ENCODE results near the gene IQSEC2.
A peak's percentile ranks its signal among the peaks of the same experiment; 100 is the strongest.

IQSEC2 gene

DNA sequence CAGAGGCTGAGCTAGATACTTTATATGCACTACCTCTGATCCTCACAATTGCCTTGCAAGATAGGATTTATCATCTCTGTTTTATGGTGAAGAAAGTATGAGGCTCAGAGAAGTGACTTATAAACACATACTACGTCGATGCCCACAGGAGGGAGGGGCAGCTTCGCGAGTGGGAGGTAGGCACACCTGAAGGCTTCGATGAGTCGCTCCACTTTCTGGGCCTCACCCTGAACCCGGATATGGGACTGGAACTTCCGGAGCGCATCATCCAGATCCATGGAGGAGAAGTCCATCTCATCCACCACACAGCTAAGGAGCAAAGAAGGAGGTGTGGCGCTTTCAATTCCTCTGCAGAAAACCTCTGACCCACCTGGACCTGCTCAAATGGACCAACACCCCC is 33.5 kb downstream of the IQSEC2 start:
- no peak for DNase-seq (ENCODE audit: low read depth)
- no peak overlapping the region for H3K4me3 ChIP-seq (ENCODE audit: low read depth, low read length)
- TF ChIP-seq, protein P1, sequence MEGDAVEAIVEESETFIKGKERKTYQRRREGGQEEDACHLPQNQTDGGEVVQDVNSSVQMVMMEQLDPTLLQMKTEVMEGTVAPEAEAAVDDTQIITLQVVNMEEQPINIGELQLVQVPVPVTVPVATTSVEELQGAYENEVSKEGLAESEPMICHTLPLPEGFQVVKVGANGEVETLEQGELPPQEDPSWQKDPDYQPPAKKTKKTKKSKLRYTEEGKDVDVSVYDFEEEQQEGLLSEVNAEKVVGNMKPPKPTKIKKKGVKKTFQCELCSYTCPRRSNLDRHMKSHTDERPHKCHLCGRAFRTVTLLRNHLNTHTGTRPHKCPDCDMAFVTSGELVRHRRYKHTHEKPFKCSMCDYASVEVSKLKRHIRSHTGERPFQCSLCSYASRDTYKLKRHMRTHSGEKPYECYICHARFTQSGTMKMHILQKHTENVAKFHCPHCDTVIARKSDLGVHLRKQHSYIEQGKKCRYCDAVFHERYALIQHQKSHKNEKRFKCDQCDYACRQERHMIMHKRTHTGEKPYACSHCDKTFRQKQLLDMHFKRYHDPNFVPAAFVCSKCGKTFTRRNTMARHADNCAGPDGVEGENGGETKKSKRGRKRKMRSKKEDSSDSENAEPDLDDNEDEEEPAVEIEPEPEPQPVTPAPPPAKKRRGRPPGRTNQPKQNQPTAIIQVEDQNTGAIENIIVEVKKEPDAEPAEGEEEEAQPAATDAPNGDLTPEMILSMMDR (IDR thresholded peaks at IDR 0.05; ENCODE audit: control insufficient read depth, extremely low read depth, insufficient read depth) = no peak

DNA sequence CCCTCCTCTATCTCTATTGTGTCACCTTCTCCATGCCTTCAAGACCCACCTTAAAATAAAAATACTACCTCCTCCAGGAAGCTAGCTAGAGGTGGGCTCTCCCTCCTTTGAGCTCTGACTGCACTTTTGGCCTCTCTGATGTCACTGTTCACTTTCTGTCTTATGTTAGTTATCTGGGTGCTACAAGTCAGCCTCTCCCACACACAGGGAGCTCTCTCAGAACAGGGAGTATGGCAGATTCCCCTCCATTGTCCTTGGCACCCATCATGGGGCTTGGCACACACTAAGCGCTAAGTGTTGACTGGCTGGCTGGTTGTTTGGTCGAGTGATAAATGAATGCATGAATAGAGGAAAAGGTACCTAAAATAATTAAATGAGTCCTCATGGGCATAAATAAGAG is 35.2 kb downstream of the IQSEC2 start:
- DNase-seq (ENCODE audit: low read depth) = no peak
- H3K4me3 ChIP-seq (ENCODE audit: low read depth, low read length) = no peak overlapping the region
- TF ChIP-seq, protein P1 (IDR thresholded peaks at IDR 0.05; ENCODE audit: control insufficient read depth, extremely low read depth, insufficient read depth) = no peak

DNA sequence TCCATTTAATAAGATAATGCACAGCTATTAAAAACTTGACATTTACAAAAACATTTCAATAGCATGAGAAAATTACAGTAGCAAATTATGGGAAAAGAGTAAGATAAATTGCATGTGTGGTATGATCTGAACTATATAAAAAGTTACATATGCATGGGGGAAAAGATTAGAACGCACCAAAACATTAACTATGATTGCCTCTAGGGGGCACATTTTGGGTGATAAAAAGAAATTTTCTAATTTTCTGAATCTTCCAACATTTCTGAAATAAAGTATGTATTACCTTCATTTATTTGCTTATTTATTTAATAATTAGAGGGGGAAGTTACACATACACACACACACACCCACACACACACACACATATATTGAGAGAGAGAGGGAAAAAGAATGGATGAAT is 36.8 kb downstream of the IQSEC2 start:
- no peak for DNase-seq (ENCODE audit: low read depth)
- no peak overlapping the region for H3K4me3 ChIP-seq (ENCODE audit: low read depth, low read length)
- TF ChIP-seq, protein P1 (IDR thresholded peaks at IDR 0.05; ENCODE audit: control insufficient read depth, extremely low read depth, insufficient read depth) = no peak

DNA sequence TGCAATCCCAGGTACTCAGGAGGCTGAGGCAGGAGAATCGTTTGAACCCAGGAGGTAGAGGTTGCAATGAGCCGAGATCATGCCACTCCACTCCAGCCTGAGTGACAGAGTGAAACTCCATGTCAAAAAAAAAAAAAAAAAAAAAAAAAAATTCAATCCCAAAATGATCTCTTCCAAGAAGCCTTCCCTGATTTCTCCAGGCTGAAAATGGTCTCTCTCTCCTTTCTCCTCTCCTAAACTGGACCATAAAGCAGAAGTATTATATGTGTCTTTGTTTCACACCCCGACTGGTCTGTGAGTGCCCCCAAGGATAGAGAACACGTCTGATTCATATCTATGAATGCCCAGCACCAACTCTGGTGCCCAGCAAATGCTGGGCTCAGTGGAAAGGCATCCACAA is 39.1 kb downstream of the IQSEC2 start:
- TF ChIP-seq, protein P1 (IDR thresholded peaks at IDR 0.05; ENCODE audit: control insufficient read depth, extremely low read depth, insufficient read depth) = no peak
- no peak overlapping the region for H3K4me3 ChIP-seq (ENCODE audit: low read depth, low read length)
- no peak for DNase-seq (ENCODE audit: low read depth)

DNA sequence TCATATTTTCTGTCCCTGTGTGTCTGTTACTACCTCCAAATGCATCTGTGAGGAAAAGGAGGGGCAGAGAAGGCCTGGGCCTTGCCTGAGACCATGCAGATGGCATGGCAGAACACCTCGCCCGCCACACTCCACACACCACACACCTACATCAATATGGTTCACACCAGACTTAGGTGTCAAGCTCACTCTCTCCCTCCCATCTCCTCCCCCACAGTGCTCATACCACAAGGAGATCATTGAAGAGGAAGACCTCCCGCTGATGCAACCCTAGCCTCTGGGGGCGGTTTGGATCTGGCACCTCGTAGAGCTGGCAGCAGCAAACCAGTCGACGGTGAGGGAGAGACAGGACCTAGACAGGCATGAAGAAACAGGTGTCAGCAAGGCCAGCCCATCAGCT is 39.8 kb downstream of the IQSEC2 start:
- H3K4me3 ChIP-seq (ENCODE audit: low read depth, low read length) = no peak overlapping the region
- DNase-seq (ENCODE audit: low read depth) = no peak
- TF ChIP-seq, protein P1 (IDR thresholded peaks at IDR 0.05; ENCODE audit: control insufficient read depth, extremely low read depth, insufficient read depth) = no peak

DNA sequence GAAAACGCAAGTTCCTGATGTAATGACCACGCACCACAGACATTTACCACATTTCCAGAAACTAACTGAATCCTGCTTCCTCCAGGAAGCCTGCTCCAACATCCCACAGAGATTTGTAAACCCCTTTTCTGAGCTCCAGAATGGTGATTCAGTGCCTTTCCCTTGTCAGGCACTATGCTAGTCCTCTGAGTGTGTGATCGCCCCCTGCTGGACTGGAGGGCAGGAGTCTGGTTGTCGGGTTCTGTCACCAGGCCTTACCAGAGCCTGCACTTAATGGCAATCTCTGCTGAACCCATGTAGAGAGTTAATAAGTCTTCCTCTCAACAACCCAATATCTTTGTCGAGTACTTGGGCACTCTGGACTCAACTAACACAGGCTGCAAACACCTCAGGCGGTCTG is 41.9 kb downstream of the IQSEC2 start:
- TF ChIP-seq, protein P1 (IDR thresholded peaks at IDR 0.05; ENCODE audit: control insufficient read depth, extremely low read depth, insufficient read depth) = 0 out of 2 replicates have a peak, but pooled peaks have one; percentile 2
- no peak overlapping the region for H3K4me3 ChIP-seq (ENCODE audit: low read depth, low read length)
- DNase-seq (ENCODE audit: low read depth) = no peak

DNA sequence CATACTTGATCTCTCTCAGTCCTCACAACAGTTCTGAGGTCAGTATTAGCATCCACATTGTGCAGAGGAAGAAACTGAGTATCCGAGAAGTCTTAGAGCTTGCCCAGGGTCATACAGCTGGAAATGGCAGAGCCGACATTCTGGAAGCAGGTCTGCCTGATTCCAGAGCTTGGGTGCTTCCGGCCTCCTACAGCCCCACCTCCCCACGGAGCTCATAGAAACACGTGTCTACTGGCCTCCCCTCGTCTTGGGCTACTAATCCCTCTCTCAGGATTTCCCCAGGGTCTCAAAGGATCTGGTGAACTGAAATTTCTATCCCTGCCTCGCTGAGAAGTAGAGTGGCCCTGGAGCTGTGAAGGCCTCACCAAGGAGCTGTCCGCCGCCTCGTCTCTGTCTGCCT is 44.3 kb downstream of the IQSEC2 start:
- no peak overlapping the region for H3K4me3 ChIP-seq (ENCODE audit: low read depth, low read length)
- TF ChIP-seq, protein P1 (IDR thresholded peaks at IDR 0.05; ENCODE audit: control insufficient read depth, extremely low read depth, insufficient read depth) = no peak
- no peak for DNase-seq (ENCODE audit: low read depth)
